Measurements from ENCODE around the gene PITPNB.

PITPNB gene

DNA sequence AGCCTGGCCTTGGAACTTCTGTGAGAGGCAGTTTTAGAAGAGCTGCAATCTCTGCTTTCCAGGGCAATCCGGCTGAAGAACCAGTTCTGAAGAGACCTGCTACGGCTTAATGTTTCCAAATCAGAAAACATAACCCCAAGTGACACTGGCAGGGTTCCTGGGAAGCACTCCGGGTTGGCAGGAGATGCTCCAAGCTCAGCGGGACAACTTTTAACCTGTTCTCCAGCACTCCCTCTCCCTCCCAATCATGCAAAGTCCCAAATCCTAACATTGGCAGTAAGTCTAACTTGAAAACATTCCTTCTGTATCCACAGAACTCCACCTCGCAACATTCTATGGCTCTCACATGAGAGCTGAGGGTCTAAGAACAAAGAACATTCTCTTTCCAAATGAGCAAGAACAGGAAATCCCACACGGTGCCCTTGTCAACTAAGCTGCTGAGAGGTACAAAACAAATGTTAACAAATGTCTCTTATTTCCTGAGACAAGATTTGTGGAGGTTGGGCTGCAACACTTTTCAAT lies 69.0 kb downstream of the PITPNB start:
- TF ChIP-seq BACH2 (CRISPR knock-in tag; IDR thresholded peaks at IDR 0.05; ENCODE audit: borderline replicate concordance), result no peak
- TF ChIP-seq ZC3H10 (CRISPR knock-in tag; IDR thresholded peaks at IDR 0.05), result no peak
- no peak for TF ChIP-seq TCF4 (CRISPR knock-in tag; IDR thresholded peaks at IDR 0.05; ENCODE audit: borderline replicate concordance)
- TF ChIP-seq OSR1 (CRISPR knock-in tag; IDR thresholded peaks at IDR 0.05), result no peak
- no peak for TF ChIP-seq CSDC2 (CRISPR knock-in tag; IDR thresholded peaks at IDR 0.05)
- TF ChIP-seq ZNF565 (CRISPR knock-in tag; conservative IDR thresholded peaks at IDR 0.05; ENCODE audit: low read depth), result no peak
- TF ChIP-seq, protein P1, sequence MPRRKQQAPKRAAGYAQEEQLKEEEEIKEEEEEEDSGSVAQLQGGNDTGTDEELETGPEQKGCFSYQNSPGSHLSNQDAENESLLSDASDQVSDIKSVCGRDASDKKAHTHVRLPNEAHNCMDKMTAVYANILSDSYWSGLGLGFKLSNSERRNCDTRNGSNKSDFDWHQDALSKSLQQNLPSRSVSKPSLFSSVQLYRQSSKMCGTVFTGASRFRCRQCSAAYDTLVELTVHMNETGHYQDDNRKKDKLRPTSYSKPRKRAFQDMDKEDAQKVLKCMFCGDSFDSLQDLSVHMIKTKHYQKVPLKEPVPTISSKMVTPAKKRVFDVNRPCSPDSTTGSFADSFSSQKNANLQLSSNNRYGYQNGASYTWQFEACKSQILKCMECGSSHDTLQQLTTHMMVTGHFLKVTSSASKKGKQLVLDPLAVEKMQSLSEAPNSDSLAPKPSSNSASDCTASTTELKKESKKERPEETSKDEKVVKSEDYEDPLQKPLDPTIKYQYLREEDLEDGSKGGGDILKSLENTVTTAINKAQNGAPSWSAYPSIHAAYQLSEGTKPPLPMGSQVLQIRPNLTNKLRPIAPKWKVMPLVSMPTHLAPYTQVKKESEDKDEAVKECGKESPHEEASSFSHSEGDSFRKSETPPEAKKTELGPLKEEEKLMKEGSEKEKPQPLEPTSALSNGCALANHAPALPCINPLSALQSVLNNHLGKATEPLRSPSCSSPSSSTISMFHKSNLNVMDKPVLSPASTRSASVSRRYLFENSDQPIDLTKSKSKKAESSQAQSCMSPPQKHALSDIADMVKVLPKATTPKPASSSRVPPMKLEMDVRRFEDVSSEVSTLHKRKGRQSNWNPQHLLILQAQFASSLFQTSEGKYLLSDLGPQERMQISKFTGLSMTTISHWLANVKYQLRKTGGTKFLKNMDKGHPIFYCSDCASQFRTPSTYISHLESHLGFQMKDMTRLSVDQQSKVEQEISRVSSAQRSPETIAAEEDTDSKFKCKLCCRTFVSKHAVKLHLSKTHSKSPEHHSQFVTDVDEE (CRISPR knock-in tag; IDR thresholded peaks at IDR 0.05), result no peak
- no peak for TF ChIP-seq ISL1 (CRISPR knock-in tag; IDR thresholded peaks at IDR 0.05)
- TF ChIP-seq ARNTL (CRISPR knock-in tag; IDR thresholded peaks at IDR 0.05; ENCODE audit: borderline replicate concordance, low read depth), result no peak
- no peak for TF ChIP-seq PPARA (CRISPR knock-in tag; IDR thresholded peaks at IDR 0.05; ENCODE audit: borderline replicate concordance)
- TF ChIP-seq, protein P2, sequence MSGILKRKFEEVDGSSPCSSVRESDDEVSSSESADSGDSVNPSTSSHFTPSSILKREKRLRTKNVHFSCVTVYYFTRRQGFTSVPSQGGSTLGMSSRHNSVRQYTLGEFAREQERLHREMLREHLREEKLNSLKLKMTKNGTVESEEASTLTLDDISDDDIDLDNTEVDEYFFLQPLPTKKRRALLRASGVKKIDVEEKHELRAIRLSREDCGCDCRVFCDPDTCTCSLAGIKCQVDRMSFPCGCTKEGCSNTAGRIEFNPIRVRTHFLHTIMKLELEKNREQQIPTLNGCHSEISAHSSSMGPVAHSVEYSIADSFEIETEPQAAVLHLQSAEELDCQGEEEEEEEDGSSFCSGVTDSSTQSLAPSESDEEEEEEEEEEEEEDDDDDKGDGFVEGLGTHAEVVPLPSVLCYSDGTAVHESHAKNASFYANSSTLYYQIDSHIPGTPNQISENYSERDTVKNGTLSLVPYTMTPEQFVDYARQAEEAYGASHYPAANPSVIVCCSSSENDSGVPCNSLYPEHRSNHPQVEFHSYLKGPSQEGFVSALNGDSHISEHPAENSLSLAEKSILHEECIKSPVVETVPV (CRISPR knock-in tag; IDR thresholded peaks at IDR 0.05), result no peak
- TF ChIP-seq, protein P3, sequence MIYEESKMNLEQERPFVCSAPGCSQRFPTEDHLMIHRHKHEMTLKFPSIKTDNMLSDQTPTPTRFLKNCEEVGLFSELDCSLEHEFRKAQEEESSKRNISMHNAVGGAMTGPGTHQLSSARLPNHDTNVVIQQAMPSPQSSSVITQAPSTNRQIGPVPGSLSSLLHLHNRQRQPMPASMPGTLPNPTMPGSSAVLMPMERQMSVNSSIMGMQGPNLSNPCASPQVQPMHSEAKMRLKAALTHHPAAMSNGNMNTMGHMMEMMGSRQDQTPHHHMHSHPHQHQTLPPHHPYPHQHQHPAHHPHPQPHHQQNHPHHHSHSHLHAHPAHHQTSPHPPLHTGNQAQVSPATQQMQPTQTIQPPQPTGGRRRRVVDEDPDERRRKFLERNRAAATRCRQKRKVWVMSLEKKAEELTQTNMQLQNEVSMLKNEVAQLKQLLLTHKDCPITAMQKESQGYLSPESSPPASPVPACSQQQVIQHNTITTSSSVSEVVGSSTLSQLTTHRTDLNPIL (CRISPR knock-in tag; IDR thresholded peaks at IDR 0.05; ENCODE audit: low read depth), result no peak
- TF ChIP-seq, protein P4, sequence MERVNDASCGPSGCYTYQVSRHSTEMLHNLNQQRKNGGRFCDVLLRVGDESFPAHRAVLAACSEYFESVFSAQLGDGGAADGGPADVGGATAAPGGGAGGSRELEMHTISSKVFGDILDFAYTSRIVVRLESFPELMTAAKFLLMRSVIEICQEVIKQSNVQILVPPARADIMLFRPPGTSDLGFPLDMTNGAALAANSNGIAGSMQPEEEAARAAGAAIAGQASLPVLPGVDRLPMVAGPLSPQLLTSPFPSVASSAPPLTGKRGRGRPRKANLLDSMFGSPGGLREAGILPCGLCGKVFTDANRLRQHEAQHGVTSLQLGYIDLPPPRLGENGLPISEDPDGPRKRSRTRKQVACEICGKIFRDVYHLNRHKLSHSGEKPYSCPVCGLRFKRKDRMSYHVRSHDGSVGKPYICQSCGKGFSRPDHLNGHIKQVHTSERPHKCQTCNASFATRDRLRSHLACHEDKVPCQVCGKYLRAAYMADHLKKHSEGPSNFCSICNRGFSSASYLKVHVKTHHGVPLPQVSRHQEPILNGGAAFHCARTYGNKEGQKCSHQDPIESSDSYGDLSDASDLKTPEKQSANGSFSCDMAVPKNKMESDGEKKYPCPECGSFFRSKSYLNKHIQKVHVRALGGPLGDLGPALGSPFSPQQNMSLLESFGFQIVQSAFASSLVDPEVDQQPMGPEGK (CRISPR knock-in tag; IDR thresholded peaks at IDR 0.05; ENCODE audit: borderline replicate concordance), result no peak
- TF ChIP-seq, protein P5, sequence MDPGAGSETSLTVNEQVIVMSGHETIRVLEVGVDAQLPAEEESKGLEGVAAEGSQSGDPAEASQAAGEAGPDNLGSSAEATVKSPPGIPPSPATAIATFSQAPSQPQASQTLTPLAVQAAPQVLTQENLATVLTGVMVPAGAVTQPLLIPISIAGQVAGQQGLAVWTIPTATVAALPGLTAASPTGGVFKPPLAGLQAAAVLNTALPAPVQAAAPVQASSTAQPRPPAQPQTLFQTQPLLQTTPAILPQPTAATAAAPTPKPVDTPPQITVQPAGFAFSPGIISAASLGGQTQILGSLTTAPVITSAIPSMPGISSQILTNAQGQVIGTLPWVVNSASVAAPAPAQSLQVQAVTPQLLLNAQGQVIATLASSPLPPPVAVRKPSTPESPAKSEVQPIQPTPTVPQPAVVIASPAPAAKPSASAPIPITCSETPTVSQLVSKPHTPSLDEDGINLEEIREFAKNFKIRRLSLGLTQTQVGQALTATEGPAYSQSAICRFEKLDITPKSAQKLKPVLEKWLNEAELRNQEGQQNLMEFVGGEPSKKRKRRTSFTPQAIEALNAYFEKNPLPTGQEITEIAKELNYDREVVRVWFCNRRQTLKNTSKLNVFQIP (CRISPR knock-in tag; IDR thresholded peaks at IDR 0.05; ENCODE audit: borderline replicate concordance, low read depth), result no peak
- ATAC-seq, result no peak

DNA sequence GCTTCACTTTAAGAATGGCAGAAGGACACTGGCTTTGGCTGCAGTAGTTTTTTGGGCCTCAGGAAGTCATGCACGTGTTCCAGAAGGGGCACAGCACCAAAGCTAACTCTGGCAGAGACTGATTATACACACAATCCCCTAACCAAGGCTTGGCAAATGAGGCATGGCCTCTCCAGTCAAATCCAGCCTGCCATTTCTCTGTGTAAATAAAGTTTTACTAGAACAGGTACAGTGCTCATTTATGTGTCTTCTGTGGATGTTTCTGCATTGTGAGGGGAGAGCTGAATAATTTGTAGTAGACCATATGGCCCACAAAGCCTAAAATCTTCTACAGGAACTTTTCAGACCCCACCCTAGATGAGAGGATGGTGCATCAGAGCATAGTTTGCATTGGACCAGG lies 71.1 kb downstream of the PITPNB start:
- no peak for TF ChIP-seq ISL1 (CRISPR knock-in tag; IDR thresholded peaks at IDR 0.05)
- no peak for TF ChIP-seq ARNTL (CRISPR knock-in tag; IDR thresholded peaks at IDR 0.05; ENCODE audit: borderline replicate concordance, low read depth)
- TF ChIP-seq ZNF565 (CRISPR knock-in tag; conservative IDR thresholded peaks at IDR 0.05; ENCODE audit: low read depth), result no peak
- TF ChIP-seq ZFP3 (CRISPR knock-in tag; IDR thresholded peaks at IDR 0.05), result no peak
- no peak for TF ChIP-seq GLIS3 (CRISPR knock-in tag; IDR thresholded peaks at IDR 0.05)
- no peak for ATAC-seq

DNA sequence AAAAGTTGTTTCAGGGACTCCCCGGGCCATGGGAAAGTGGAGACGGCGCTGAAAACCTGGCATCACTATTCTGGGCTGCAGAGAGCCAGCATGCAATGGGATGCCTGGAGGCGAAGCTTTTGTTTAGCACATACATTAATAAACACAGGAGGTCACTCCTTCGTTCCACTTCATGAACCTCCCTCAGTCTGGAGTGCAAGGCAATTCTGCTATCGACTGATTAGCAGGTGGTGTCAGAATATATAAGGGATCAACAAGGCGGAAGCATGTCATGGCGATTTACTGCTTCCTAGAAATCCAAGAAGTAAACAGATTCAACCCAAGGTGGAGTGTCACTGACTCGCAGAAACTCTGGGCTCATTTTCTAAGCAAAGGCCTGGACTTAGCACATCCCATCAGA lies 72.1 kb downstream of the PITPNB start:
- TF ChIP-seq BACH2 (CRISPR knock-in tag; IDR thresholded peaks at IDR 0.05; ENCODE audit: borderline replicate concordance) (no peak), TCF4 (CRISPR knock-in tag; IDR thresholded peaks at IDR 0.05; ENCODE audit: borderline replicate concordance) (no peak), CSDC2 (CRISPR knock-in tag; IDR thresholded peaks at IDR 0.05) (no peak), TOX (CRISPR knock-in tag; IDR thresholded peaks at IDR 0.05; ENCODE audit: borderline replicate concordance) (no peak), ISL1 (CRISPR knock-in tag; IDR thresholded peaks at IDR 0.05) (no peak), ESRRG (CRISPR knock-in tag; IDR thresholded peaks at IDR 0.05) (no peak), ARNTL (CRISPR knock-in tag; IDR thresholded peaks at IDR 0.05; ENCODE audit: borderline replicate concordance, low read depth) (no peak), ZNF70 (CRISPR knock-in tag; IDR thresholded peaks at IDR 0.05) (no peak), SNAI2 (CRISPR knock-in tag; IDR thresholded peaks at IDR 0.05) (no peak), RARB (CRISPR knock-in tag; IDR thresholded peaks at IDR 0.05) (no peak), GLIS3 (CRISPR knock-in tag; IDR thresholded peaks at IDR 0.05) (no peak), OSR1 (CRISPR knock-in tag; IDR thresholded peaks at IDR 0.05) (no peak), ZNF8 (CRISPR knock-in tag; IDR thresholded peaks at IDR 0.05) (no peak)
- TF ChIP-seq, protein P4 (CRISPR knock-in tag; IDR thresholded peaks at IDR 0.05; ENCODE audit: borderline replicate concordance), result no peak
- TF ChIP-seq, protein P2 (CRISPR knock-in tag; IDR thresholded peaks at IDR 0.05), result no peak
- ATAC-seq, result no peak
